Neural cell (in vitro differentiated cells): ENCODE data around the gene SGSM1. TPM values are rescaled to one million over a fixed set of nuclear protein-coding genes. Genes with fewer than 3 reads are reported as not detected.

ENCODE experiments used
- H2AFZ ChIP-seq: fragments of 200-600, 300-800 bp; sonication (generic), shearing (Covaris generic); 2 replicates; pipeline ENCODE4 v1.6.0; 2014; ENCODE audit warnings: low read depth, mild to moderate bottlenecking, antibody characterized with exemption, low read length, moderate library complexity
- H3F3A ChIP-seq: fragments of 200-600 bp; shearing (Covaris generic); 2 replicates; pipeline ENCODE4 v1.6.1; 2016; ENCODE audit warnings: mild to moderate bottlenecking, moderate library complexity, mixed read lengths, antibody characterized with exemption, low read length; ENCODE audit not compliant: insufficient read depth, poor library complexity, severe bottlenecking
- H3K27ac ChIP-seq: fragments of 200-600, 300-800 bp; sonication (generic), shearing (Covaris generic); 2 replicates; pipeline ENCODE4 v1.5.1; 2014; ENCODE audit warnings: mild to moderate bottlenecking, low read length, moderate library complexity
- H3K27me3 ChIP-seq: fragments of 300-800, 200-600 bp; sonication (generic), shearing (Covaris generic); 2 replicates; pipeline ENCODE4 v1.6.0; 2014; ENCODE audit warnings: mild to moderate bottlenecking, low read depth, low read length, moderate library complexity; ENCODE audit not compliant: insufficient read depth
- H3K36me3 ChIP-seq: fragments of 300-800, 200-600 bp; sonication (generic), shearing (Covaris generic); 2 replicates; pipeline ENCODE4 v1.5.1; 2014; ENCODE audit warnings: mild to moderate bottlenecking, antibody characterized with exemption, low read length, moderate library complexity; ENCODE audit not compliant: insufficient read depth
- H3K4me2 ChIP-seq: fragments of 300-800, 200-600 bp; sonication (generic), shearing (Covaris generic); 2 replicates; pipeline ENCODE4 v1.6.0; 2014; ENCODE audit warnings: mild to moderate bottlenecking, low read length
- H3K4me3 ChIP-seq: fragments of 300-800, 200-600 bp; sonication (generic), shearing (Covaris generic); 2 replicates; pipeline ENCODE4 v1.5.1; 2014; ENCODE audit warnings: mild to moderate bottlenecking, low read length, moderate library complexity
- H3K79me2 ChIP-seq: fragments of 200-600 bp; shearing (Covaris generic); replicated peaks from 2 replicates; pipeline ENCODE4 v1.6.0; 2014; ENCODE audit warnings: mild to moderate bottlenecking, low read length, moderate library complexity; ENCODE audit not compliant: insufficient read depth
- H3K9ac ChIP-seq: fragments of 300-800, 200-600 bp; sonication (generic), shearing (Covaris generic); 2 replicates; pipeline ENCODE4 v1.6.1; 2016; ENCODE audit warnings: mild to moderate bottlenecking, low read length, mixed read lengths
- H3K9me2 ChIP-seq: fragments of 200-600 bp; shearing (Covaris generic); 2 replicates; pipeline ENCODE4 v1.6.1; 2016; ENCODE audit warnings: mild to moderate bottlenecking, low read length, mixed read lengths; ENCODE audit not compliant: insufficient read depth
- H3K9me3 ChIP-seq: fragments of 200-600, 300-800 bp; sonication (generic), shearing (Covaris generic); 2 replicates; pipeline ENCODE4 v1.6.1; 2016; ENCODE audit warnings: mild to moderate bottlenecking, mixed run types, low read length, moderate library complexity, mixed read lengths
- H4K20me1 ChIP-seq: fragments of 200-600 bp; shearing (Covaris generic); 2 replicates; pipeline ENCODE4 v1.6.1; 2016; ENCODE audit warnings: mild to moderate bottlenecking, mixed run types; ENCODE audit not compliant: insufficient read depth
- EP300 ChIP-seq: fragments of 450-650 bp; conservative IDR thresholded peaks from 2 replicates; pipeline ENCODE4 v1.6.1; 2014; ENCODE audit warnings: antibody characterized with exemption, mild to moderate bottlenecking, moderate library complexity; ENCODE audit not compliant: poor library complexity, severe bottlenecking
- EZH2 ChIP-seq: fragments of 200-600, 300-800 bp; shearing (Covaris generic), sonication (generic); IDR thresholded peaks from 2 replicates; pipeline ENCODE4 v1.6.1; 2014; ENCODE audit warnings: antibody characterized with exemption, low read length, borderline replicate concordance, mild to moderate bottlenecking; ENCODE audit not compliant: insufficient read depth, poor library complexity, severe bottlenecking
- MXI1 ChIP-seq: fragments of 450-650 bp; conservative IDR thresholded peaks from 2 replicates; pipeline ENCODE4 v1.6.1; 2014; ENCODE audit warnings: antibody characterized with exemption, mild to moderate bottlenecking; ENCODE audit not compliant: poor library complexity, severe bottlenecking
- POLR2AphosphoS5 ChIP-seq: IDR thresholded peaks from 2 replicates; pipeline ENCODE4 v1.6.1; 2012
- RAD21 ChIP-seq: fragments of 450-650 bp; conservative IDR thresholded peaks from 2 replicates; pipeline ENCODE4 v1.6.1; 2014; ENCODE audit warnings: antibody characterized with exemption, mild to moderate bottlenecking, moderate library complexity
- SMC3 ChIP-seq: fragments of 450-650 bp; conservative IDR thresholded peaks from 2 replicates; pipeline ENCODE4 v1.6.1; 2014; ENCODE audit warnings: antibody characterized with exemption, mild to moderate bottlenecking, moderate library complexity; ENCODE audit not compliant: poor library complexity
- TAF1 ChIP-seq: IDR thresholded peaks from 2 replicates; pipeline ENCODE4 v1.6.1; 2012; ENCODE audit warnings: low read depth
- polyA plus RNA-seq: library from polyadenylated mRNA; depleted of rRNA; stranded (reverse); fragments of >200 nt; gene quantifications from 2 replicates; pipeline ENCODE4 v1.2.3, GENCODE V29; 2014
- TF ChIP-seq, protein P1 (sequence below): fragments of 450-650 bp; IDR thresholded peaks from 2 replicates; pipeline ENCODE4 v1.5.1; 2014; ENCODE audit warnings: antibody characterized with exemption, mild to moderate bottlenecking, moderate library complexity; ENCODE audit not compliant: poor library complexity, severe bottlenecking
- TF ChIP-seq, protein P2 (sequence below): IDR thresholded peaks from 2 replicates; pipeline ENCODE4 v1.6.1; 2012; ENCODE audit warnings: borderline replicate concordance

SGSM1 gene
- polyA plus RNA-seq, 1 donor from 2014 or later = 7.5 TPM

DNA sequence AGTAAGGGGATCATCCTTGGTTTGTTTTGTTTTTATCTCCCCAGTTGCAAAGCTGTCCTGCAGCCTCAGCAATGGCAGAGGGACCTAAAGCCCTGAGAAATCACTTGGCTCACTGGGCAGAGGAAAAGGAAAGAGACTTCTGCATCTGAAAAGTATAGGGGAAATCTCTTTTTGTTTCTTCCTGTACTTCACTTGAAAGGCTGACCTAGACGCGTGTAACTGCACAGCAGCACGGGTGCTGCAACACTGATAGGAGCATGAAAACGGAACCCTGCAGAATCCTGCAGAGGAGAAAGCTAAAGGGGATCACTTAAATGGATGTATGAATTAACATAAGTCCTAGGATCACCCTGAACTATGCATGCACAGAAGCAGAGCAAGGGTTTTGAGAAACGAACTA, 29.5 kb upstream of the SGSM1 start:
- Histone ChIP-seq H3K4me3 (no peak overlapping the region), H4K20me1 (no peaks in the 10 kb centered on the region), H3F3A (no peaks in the 10 kb centered on the region), H2AFZ (no peak overlapping the region), H3K27me3 (no peaks in the 10 kb centered on the region), H3K36me3 (no peaks in the 10 kb centered on the region), H3K27ac (no peak overlapping the region), H3K9me3 (no peaks in the 10 kb centered on the region), H3K79me2 (no peaks in the 10 kb centered on the region), H3K9ac (no peak overlapping the region), H3K4me2 (no peak overlapping the region), H3K9me2 (no peaks in the 10 kb centered on the region)
- no peak for TF ChIP-seq EP300
- no peak for TF ChIP-seq RAD21
- TF ChIP-seq TAF1 = no peak
- no peak for TF ChIP-seq POLR2AphosphoS5
- no peak for TF ChIP-seq EZH2
- TF ChIP-seq, protein P1, sequence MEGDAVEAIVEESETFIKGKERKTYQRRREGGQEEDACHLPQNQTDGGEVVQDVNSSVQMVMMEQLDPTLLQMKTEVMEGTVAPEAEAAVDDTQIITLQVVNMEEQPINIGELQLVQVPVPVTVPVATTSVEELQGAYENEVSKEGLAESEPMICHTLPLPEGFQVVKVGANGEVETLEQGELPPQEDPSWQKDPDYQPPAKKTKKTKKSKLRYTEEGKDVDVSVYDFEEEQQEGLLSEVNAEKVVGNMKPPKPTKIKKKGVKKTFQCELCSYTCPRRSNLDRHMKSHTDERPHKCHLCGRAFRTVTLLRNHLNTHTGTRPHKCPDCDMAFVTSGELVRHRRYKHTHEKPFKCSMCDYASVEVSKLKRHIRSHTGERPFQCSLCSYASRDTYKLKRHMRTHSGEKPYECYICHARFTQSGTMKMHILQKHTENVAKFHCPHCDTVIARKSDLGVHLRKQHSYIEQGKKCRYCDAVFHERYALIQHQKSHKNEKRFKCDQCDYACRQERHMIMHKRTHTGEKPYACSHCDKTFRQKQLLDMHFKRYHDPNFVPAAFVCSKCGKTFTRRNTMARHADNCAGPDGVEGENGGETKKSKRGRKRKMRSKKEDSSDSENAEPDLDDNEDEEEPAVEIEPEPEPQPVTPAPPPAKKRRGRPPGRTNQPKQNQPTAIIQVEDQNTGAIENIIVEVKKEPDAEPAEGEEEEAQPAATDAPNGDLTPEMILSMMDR = no peak
- no peak for TF ChIP-seq SMC3
- TF ChIP-seq, protein P2, sequence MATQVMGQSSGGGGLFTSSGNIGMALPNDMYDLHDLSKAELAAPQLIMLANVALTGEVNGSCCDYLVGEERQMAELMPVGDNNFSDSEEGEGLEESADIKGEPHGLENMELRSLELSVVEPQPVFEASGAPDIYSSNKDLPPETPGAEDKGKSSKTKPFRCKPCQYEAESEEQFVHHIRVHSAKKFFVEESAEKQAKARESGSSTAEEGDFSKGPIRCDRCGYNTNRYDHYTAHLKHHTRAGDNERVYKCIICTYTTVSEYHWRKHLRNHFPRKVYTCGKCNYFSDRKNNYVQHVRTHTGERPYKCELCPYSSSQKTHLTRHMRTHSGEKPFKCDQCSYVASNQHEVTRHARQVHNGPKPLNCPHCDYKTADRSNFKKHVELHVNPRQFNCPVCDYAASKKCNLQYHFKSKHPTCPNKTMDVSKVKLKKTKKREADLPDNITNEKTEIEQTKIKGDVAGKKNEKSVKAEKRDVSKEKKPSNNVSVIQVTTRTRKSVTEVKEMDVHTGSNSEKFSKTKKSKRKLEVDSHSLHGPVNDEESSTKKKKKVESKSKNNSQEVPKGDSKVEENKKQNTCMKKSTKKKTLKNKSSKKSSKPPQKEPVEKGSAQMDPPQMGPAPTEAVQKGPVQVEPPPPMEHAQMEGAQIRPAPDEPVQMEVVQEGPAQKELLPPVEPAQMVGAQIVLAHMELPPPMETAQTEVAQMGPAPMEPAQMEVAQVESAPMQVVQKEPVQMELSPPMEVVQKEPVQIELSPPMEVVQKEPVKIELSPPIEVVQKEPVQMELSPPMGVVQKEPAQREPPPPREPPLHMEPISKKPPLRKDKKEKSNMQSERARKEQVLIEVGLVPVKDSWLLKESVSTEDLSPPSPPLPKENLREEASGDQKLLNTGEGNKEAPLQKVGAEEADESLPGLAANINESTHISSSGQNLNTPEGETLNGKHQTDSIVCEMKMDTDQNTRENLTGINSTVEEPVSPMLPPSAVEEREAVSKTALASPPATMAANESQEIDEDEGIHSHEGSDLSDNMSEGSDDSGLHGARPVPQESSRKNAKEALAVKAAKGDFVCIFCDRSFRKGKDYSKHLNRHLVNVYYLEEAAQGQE = no peak
- TF ChIP-seq MXI1 = no peak

DNA sequence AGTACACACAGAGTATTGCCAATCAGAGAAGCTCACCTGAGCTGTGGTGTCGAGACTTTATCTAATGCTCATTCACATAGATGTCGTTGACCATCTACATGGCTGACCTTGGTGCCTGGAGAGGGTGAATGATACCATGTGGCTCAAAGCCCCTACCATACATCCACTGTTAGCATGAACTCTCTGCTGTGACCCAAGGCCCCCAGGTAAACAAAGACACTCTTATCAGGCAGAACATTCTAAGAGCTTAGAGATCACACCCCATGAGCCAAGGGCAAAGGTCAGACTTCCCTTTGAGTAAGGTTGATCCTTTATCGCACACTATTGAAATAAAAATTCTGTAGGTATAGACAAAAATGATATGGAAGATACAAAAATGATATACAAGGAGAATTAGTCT, 16.5 kb upstream of the SGSM1 start:
- H3K36me3 ChIP-seq = no peaks in the 10 kb centered on the region
- H3K27me3 ChIP-seq = no peaks in the 10 kb centered on the region
- no peaks in the 10 kb centered on the region for H3K79me2 ChIP-seq
- no peak overlapping the region for H3K27ac ChIP-seq
- no peak overlapping the region for H3K4me3 ChIP-seq
- no peak overlapping the region for H2AFZ ChIP-seq
- H4K20me1 ChIP-seq = no peaks in the 10 kb centered on the region
- no peaks in the 10 kb centered on the region for H3K9me2 ChIP-seq
- TF ChIP-seq, protein P1 = no peak
- TF ChIP-seq EZH2 (no peak), TAF1 (no peak), SMC3 (no peak), EP300 (no peak), POLR2AphosphoS5 (no peak), MXI1 (no peak), RAD21 (no peak)
- TF ChIP-seq, protein P2 = no peak
- no peak overlapping the region for H3K9ac ChIP-seq
- no peaks in the 10 kb centered on the region for H3K9me3 ChIP-seq
- H3K4me2 ChIP-seq = no peak overlapping the region
- no peaks in the 10 kb centered on the region for H3F3A ChIP-seq
